Neural crest cell (in vitro differentiated cells): ENCODE measurements around the gene DTYMK. TPM values are rescaled to one million over a fixed set of nuclear protein-coding genes. Genes with fewer than 3 reads are reported as not detected.

Source experiments
- DNase-seq: peaks from one replicate; pipeline ENCODE4 v3.0.0; 2021; ENCODE audit warnings: low read depth, mixed read lengths, low spot score
- H3K27ac Mint-ChIP-seq: one replicate; pipeline ENCODE4 v1.8.0; 2021; ENCODE audit warnings: mild to moderate bottlenecking, mixed read lengths; ENCODE audit not compliant: unreplicated experiment
- H3K27me3 Mint-ChIP-seq: 2 replicates; pipeline ENCODE4 v1.8.0; 2021; ENCODE audit warnings: low read depth, mild to moderate bottlenecking, mixed read lengths
- H3K36me3 Mint-ChIP-seq: 2 replicates; pipeline ENCODE4 v1.8.0; 2021; ENCODE audit warnings: low read depth, mild to moderate bottlenecking, mixed read lengths
- H3K4me1 Mint-ChIP-seq: 2 replicates; pipeline ENCODE4 v1.8.0; 2021; ENCODE audit warnings: mixed read lengths
- H3K4me3 Mint-ChIP-seq: one replicate; pipeline ENCODE4 v1.8.0; 2021; ENCODE audit warnings: mild to moderate bottlenecking, mixed read lengths
- H3K9me3 Mint-ChIP-seq: 2 replicates; pipeline ENCODE4 v1.8.0; 2021; ENCODE audit warnings: mixed read lengths
- long read RNA-seq: library from polyadenylated mRNA; unstranded; transcript quantifications from one replicate; pipeline ENCODE4 v2.0.0, GENCODE V29; 2020
- total RNA-seq: library from RNA; stranded (reverse); gene quantifications from 2 replicates; pipeline ENCODE4 v1.2.1, GENCODE V29; 2021
- TF ChIP-seq, protein P1 (sequence below): fragments of 200-600 bp; sonication (generic); conservative IDR thresholded peaks from 2 replicates; pipeline ENCODE4 v1.5.0; 2021; ENCODE audit warnings: antibody characterized with exemption, mild to moderate bottlenecking

Gene DTYMK
- total RNA-seq: 98.7 and 108 TPM in 2 replicates
- long read RNA-seq, transcript DTYMK-206 (2 exons, 890 nt): minor isoform, 11 of 94 reads
- long read RNA-seq, transcript DTYMK-201 (5 exons, 1,232 nt): major isoform, 63 of 94 reads
- long read RNA-seq, transcript DTYMK-202 (4 exons, 1,089 nt): minor isoform, 13 of 94 reads
- long read RNA-seq, partial matches to known transcripts: 1 of 94 reads
- long read RNA-seq, other reads (novel, unspliced or antisense): 4 of 94 reads

GRCh38 chr2:241686650-241687425 lies at the start of gene DTYMK:
TSS of gene DTYMK (minus strand) at chr2:241686815. CDS start at chr2:241686783, 32 bp downstream.
- H3K27ac Mint-ChIP-seq: peak within 1 kb of the TSS; percentile 91
- peaks cover 4% of the 10 kb centered on the region for H3K27me3 Mint-ChIP-seq
- H3K36me3 Mint-ChIP-seq: peaks cover 3% of the 10 kb centered on the region
- peak; percentile 89 for DNase-seq
- peak within 1 kb of the TSS; percentile 94 for H3K4me3 Mint-ChIP-seq
- TF ChIP-seq, protein P1, sequence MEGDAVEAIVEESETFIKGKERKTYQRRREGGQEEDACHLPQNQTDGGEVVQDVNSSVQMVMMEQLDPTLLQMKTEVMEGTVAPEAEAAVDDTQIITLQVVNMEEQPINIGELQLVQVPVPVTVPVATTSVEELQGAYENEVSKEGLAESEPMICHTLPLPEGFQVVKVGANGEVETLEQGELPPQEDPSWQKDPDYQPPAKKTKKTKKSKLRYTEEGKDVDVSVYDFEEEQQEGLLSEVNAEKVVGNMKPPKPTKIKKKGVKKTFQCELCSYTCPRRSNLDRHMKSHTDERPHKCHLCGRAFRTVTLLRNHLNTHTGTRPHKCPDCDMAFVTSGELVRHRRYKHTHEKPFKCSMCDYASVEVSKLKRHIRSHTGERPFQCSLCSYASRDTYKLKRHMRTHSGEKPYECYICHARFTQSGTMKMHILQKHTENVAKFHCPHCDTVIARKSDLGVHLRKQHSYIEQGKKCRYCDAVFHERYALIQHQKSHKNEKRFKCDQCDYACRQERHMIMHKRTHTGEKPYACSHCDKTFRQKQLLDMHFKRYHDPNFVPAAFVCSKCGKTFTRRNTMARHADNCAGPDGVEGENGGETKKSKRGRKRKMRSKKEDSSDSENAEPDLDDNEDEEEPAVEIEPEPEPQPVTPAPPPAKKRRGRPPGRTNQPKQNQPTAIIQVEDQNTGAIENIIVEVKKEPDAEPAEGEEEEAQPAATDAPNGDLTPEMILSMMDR: no peak
- no peaks in the 10 kb centered on the region for H3K9me3 Mint-ChIP-seq
- peaks cover 24% of the 10 kb centered on the region for H3K4me1 Mint-ChIP-seq

DNA sequence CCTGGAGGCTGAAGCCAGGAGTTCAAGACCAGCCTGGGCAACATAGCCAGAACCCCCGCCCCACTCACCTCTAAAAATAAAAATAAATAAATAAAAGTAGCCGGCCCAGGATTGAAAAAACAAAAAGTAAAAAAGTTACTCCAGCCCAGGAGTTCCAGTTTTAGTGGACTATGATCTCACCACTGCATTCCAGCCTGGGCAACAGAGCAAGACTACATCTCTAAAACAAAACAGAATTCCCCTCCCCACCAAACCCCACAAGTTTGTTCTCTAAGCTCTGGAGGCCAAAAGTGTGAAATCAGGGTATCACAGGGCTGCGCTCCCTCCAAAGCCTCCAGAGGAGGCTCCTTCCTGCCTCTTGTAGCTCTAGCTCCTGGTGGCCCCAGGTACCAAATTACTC lies 49.5 kb upstream of the DTYMK start:
- Mint-ChIP-seq H3K4me3 (peak overlapping the region; percentile 90), H3K27ac (no peak overlapping the region), H3K36me3 (no peaks in the 10 kb centered on the region), H3K4me1 (peaks cover 13% of the 10 kb centered on the region), H3K9me3 (no peaks in the 10 kb centered on the region), H3K27me3 (no peaks in the 10 kb centered on the region)
- TF ChIP-seq, protein P1: no peak
- DNase-seq: no peak

DNA sequence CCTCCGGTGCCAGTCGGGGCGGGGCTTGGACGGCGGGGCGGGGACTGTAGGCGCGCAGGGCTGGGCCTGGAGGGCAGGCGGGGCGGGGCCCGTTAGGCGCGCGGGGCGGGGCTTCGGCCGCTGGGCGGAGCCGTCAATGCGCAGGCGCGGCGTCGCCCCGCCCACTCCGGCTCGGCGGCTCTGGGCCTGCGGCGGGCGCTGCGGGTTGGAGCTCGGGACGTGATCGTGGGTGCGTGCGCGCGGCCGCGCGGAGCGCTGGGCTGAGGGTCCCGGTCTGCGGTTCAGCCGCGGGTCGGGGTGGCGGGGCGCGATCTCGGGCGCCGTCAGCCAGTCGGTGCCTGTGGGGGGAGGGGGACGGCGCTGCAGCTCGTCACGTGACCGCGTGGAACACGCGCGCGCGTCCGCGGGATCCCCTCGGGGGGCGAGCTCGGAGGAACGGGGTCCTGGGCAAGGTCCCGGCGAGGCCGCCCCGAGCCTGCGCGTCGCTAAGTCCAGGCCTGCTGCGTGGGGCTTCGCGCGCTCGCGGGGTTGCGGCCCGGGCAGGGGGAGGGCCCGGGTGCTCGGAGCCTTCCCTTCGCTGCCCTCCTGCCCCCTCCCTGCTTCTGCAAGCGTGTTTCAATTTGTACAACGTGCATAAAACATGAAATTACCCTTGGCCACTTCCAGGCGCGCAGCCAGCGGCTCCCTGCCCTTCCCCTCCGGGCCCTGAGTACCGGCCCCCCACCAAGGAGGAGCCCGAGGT lies 48.0 kb upstream of the DTYMK start, which contains the start of gene D2HGDH:
TSS of gene D2HGDH (plus strand) at position 164 of the 742 bp plus-strand sequence. CDS start 595 bp downstream, outside the sequence.
- Mint-ChIP-seq H3K36me3 (no peaks in the 10 kb centered on the region), H3K27ac (no peak within 1 kb of the TSS)
- TF ChIP-seq, protein P1: no peak

GRCh38 chr2:241734208-241734466 lies 47.5 kb upstream of the DTYMK start:
- no peaks in the 10 kb centered on the region for H3K9me3 Mint-ChIP-seq
- H3K27me3 Mint-ChIP-seq: no peaks in the 10 kb centered on the region
- TF ChIP-seq, protein P1: peak; percentile 19
- H3K36me3 Mint-ChIP-seq: no peaks in the 10 kb centered on the region
- H3K27ac Mint-ChIP-seq: no peak overlapping the region
- H3K4me3 Mint-ChIP-seq: no peak overlapping the region
- peaks cover 13% of the 10 kb centered on the region for H3K4me1 Mint-ChIP-seq
- DNase-seq: no peak

More for the DNA sequence above, 48.0 kb upstream of the DTYMK start, which contains the start of gene D2HGDH:
- peak; percentile 94 for DNase-seq
- no peaks in the 10 kb centered on the region for H3K9me3 Mint-ChIP-seq
- H3K27me3 Mint-ChIP-seq: no peaks in the 10 kb centered on the region
- H3K4me1 Mint-ChIP-seq: peaks cover 13% of the 10 kb centered on the region
- H3K4me3 Mint-ChIP-seq: peak within 1 kb of the TSS; percentile 90

DNA sequence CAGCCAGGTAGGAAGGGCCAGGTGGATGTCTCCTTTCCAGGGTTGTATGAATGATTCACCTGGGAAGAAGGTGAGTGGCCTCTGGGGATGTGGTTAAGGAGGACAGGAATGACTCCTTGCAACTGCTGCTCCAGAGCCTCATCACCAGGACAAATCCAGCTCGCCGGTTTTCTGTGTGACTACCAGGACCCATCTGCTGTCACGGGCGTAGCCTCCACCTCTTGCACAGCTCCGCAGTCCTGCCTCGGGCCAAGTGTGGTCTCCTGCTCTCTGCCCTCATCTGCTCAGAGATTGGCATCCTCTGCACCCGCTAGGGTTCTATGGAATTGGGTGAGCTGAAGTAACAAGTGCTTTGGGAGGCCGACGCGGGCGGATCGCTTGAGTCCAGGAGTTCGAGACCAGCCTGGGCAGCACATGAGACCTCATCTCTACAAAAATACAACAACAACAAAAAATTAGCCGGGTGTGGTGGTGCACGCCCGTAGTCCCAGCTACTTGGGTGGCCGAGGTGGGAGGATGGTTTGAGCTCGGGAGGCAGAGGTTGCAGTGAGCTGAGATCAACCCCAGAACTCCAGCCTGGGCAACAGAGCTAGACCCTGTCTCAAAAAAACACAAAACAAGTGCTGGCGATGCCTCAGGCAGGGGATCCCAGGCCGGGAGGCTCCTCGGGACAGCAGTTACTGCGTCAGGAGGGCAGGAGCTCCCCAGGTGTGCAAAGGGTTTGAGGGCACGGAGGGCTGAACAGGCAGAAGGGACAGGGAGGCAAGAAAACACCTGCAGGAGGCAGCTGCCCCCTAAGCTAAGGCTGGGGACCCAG lies 47.0 kb upstream of the DTYMK start:
- H3K27me3 Mint-ChIP-seq: no peaks in the 10 kb centered on the region
- H3K9me3 Mint-ChIP-seq: no peaks in the 10 kb centered on the region
- peak overlapping the region; percentile 62 for H3K4me3 Mint-ChIP-seq
- TF ChIP-seq, protein P1: no peak
- no peaks in the 10 kb centered on the region for H3K36me3 Mint-ChIP-seq
- no peak for DNase-seq
- no peak overlapping the region for H3K27ac Mint-ChIP-seq
- peaks cover 13% of the 10 kb centered on the region for H3K4me1 Mint-ChIP-seq
